LNCAP (cell line): Measurements from ENCODE around the gene G3BP2.

Experiments
- TF ChIP-seq, protein P1 (sequence below): fragments of 450-650 bp; IDR thresholded peaks from 2 replicates; pipeline ENCODE4 v1.5.1; 2017; ENCODE audit warnings: mild to moderate bottlenecking

The G3BP2 gene

DNA sequence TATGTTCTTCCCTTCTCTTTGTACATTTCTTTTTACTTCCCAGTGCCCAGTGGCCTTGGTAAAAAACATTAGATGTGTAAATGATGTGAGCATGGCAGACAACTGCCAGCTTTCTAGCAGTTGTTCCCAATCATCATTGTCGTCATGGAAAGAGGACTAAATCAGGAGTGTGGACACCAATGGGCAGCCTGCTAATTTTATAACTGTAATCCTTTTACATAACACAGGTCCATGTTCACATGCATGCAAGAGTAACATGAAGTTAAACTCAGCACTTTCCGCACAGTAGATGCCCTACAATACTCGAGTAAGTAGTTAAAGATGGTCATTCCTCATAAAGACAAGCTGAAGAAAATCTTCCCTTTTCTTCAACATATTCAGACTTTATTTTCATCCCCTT is 23.4 kb upstream of the G3BP2 start:
- TF ChIP-seq, protein P1, sequence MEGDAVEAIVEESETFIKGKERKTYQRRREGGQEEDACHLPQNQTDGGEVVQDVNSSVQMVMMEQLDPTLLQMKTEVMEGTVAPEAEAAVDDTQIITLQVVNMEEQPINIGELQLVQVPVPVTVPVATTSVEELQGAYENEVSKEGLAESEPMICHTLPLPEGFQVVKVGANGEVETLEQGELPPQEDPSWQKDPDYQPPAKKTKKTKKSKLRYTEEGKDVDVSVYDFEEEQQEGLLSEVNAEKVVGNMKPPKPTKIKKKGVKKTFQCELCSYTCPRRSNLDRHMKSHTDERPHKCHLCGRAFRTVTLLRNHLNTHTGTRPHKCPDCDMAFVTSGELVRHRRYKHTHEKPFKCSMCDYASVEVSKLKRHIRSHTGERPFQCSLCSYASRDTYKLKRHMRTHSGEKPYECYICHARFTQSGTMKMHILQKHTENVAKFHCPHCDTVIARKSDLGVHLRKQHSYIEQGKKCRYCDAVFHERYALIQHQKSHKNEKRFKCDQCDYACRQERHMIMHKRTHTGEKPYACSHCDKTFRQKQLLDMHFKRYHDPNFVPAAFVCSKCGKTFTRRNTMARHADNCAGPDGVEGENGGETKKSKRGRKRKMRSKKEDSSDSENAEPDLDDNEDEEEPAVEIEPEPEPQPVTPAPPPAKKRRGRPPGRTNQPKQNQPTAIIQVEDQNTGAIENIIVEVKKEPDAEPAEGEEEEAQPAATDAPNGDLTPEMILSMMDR, result no peak

DNA sequence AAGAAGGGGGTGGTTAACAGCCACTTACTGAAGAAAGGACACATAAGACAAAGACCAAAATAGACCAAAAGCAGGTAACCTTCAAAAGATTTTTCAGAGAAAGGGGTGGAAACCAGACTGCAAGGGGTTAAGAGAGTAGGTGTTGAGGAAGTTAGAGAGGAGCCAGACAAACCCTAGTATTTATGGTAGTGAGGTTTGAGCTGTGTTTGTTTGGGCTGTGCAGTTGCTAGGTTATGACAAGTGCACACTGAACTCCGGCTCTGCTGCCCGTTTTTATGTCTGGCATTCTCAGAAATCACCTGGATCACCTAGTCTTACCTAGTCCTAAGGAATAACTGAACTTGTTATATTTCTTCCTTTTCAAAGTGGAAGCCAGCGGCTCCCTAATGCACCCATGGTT is 22.9 kb upstream of the G3BP2 start:
- TF ChIP-seq, protein P1, result no peak

DNA sequence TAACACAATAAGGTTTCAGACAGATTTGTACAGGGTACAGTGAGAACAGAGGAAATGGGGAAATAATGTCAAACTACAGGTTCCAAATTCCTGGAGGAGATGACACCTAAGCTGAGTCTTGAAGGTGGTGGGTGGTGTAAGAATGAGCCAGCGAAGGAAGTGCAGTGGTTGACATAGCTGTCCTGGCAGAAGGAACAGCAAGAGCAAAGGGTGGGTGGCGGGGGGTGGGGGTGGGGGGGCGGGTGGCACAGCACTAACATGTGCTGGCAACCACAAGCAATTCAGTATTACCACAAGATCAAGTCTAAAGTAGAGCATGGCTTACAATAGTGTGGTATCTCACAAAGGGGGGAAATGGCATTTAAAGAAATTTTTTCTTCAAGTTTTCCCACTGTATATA is 13.1 kb upstream of the G3BP2 start:
- TF ChIP-seq, protein P1, result no peak

DNA sequence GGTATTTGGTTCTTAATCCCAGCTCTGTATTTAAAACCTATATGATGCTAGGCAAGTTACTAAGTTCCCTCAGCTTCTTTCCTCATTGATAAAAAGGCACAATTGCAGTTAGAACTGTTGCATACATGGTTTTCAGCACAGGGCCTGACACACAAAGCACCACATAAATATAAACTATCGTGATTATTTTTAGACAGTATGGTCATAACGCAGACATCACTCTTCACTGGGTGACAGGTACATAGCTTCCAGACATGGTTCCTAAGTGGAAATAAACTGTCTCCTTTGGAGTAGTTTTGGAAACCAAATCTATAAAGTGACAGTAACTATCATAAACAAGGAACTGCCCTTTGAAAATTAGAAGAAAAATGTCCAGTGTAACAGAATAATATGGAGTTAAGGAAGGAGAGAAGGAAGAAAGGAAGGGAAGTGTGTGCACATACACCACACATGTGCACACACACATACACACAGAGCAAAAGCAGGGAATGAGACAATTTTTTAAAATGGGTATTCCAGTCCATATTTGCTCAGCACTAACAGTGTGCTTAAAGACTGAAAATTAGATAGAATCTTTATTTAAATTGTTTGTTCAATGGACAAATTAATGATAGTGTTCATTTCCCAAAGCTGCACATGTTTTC is 12.5 kb upstream of the G3BP2 start:
- TF ChIP-seq, protein P1, result no peak

DNA sequence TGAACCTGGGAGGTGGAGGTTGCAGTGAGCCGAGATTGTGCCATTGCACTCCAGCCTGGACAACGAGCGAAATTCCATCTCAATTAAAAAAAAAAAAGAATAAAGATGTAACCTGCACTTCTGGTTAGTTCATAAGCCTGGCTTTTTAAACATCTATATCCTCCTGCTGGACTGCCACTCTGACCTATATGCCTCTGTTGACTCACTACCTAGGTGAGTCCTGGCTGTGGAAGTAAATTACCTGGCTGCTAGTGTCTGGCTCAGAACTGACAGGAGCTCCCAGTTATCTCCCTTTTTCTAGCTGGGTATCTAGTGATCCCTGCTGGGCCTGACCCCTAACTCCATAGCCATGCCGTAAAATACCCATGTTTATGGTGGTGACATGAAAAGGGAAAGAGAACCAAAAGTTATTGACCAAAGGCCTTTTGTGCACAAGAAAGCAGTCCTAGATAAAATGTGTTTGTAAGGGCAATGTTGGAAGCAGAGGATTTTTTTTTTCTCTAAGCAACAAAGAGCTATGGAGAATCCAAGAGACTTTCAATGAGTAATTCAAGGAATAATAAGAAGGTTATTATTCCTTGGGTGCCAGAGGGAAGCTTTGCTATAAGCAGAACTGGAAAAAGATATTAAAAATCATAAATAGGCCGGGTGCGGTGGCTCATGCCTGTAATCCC is 10.4 kb upstream of the G3BP2 start:
- TF ChIP-seq, protein P1, result no peak

DNA sequence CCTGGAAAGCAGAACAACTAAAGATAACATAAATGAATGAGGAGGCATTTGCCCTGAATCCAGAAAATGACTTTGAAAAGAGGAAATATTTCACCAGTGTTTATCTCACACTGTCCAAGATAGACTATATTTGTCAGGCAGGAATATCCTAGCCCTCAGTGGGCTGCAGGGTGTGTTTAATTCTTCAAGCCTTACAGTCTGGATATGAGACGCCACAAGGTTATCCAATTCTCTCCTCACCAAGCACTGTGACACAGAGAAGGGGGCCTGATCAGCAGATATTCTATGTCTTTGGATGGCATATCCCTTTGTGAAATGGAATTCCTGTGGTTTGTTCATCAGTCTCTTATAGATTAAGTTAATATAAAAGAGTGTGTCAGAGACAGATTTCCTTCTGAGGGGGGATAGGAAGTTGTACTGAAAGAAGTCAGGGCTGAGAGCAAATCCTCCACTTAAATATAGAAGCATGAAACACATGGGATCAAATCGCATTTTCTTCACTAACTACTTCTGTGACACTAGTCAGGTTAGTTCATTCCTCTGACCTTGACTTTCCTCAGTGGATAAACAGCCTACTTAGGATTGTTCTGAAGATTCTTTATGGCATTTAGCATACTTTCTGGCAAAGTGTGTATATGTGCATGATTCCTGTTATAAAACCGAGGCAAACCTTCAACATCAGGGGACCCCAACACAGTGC is 6.8 kb upstream of the G3BP2 start:
- TF ChIP-seq, protein P1, result no peak

DNA sequence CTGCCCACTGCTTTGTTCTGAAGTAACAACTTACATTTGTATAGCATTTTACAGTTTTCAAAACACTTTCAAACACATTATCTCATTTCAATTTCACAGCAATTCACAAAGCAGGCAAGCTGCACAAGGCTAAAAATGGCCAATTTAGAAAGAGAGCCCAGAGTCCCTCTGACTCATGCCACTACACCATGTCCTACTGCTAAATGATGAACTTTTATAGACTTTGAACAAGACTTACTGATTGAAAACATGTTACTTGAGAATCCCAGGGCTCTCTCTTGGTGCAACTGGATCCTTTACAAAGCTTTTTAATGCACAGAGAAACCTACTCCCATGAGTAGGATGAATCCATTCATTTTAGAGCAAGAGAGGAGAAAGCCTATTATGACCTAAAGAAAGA is 5.8 kb upstream of the G3BP2 start:
- TF ChIP-seq, protein P1, result no peak
